Measurements from ENCODE around the gene RPL29.

RPL29 gene

DNA sequence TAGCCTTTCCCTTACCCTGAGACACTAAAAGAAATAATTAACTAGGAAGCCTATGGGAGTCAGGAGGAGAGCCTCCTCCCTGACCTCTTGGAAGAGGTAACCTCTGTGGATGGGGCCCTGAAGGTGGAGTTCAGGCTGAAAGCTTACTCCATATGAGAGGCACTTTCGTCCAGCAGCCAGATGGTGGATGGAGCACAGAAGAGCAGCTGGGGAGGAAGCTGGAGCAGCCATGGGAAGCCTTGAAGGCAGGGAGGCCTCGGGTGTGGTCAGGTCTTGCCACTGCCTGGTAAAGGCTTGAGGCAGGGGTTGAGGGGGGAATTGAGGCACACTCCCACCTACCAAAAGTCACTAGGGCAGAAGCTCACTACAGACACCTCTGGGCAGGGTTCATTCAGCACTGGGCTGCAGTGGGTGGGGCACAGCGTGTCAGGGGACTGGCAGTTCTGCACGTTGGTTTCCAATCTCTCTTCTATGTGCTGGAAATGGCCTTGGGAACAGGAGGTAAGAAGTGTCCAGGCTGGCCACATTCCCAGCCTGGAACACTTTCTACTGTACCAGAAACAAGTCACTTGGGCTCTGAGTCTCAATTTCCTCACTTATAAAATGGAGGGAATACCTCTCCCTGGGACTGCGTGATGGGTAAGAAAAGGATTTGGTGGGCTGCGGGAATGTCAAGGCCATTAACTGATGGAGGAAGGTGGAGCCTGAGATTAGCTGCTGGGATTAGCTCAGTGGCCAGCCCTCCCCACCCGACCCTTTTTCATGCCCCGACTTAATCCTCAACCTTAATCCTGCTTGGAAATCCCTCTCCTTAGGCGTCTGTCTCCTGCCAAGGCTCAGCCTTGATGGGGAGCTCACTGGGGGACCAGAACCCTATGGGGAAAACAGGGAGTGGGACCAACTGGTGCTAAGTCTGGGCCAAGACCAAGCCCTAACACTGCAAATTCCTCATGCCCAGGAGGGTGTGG lies 33.8 kb downstream of the RPL29 start:
- no peak for DNase-seq

DNA sequence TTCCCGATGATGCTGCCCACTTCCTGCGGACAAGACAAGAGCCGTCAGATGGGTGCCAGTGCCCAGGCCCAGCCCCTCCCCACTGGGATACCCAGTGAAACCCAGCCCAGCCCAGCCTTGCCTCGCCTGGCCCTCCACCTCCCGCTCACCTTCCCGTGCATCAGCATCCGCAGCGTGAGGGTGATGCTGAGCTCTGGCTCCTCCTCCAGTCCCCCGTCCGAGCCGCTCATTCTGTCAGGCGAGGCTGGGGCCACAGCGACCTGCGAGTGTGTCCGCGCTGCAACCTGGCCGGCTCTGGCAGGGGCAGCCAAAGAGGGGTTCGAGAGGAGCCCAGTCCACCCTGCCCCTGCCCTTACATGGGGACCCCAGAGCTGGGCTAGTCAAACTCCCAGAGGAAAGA lies 34.7 kb downstream of the RPL29 start:
- no peak for DNase-seq

DNA sequence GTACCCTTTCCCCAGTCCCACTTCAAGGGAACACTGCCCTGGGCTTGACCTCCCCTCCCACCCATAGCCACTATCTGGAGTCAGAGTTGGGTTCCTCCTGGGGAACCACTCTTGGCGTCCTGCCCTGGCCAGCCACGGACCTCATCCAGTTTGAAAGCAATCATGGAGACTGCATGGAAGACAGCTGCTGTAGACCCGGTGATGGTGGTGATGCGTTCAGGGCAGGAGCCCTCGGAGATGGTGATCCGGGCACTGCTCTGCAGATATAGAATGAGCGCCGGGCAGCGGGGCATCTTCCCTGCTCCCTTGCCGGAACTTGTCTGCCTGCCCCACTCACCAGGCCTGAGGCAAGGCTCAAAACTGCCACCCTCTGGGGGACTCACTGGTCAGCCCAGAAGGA lies 35.3 kb downstream of the RPL29 start:
- no peak for DNase-seq

DNA sequence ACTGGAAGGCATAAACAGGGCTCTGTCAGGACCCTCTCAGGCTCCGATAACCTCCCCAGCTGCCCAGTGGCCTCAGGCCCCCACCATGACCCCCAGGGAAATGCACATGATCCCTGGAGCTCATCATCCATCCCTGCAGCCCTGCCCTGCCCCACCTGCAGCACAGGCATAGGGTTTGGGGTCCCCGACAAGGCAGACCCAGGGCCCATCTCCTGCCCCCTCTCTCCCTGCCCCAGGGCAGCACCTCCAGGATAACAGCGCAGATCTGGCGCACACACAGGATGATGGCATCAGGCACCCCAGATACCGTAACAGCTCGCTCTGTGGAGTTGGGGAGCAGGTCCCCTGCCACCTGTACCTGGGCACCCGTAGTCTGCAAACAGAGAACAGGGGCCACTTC lies 36.0 kb downstream of the RPL29 start:
- no peak for DNase-seq

DNA sequence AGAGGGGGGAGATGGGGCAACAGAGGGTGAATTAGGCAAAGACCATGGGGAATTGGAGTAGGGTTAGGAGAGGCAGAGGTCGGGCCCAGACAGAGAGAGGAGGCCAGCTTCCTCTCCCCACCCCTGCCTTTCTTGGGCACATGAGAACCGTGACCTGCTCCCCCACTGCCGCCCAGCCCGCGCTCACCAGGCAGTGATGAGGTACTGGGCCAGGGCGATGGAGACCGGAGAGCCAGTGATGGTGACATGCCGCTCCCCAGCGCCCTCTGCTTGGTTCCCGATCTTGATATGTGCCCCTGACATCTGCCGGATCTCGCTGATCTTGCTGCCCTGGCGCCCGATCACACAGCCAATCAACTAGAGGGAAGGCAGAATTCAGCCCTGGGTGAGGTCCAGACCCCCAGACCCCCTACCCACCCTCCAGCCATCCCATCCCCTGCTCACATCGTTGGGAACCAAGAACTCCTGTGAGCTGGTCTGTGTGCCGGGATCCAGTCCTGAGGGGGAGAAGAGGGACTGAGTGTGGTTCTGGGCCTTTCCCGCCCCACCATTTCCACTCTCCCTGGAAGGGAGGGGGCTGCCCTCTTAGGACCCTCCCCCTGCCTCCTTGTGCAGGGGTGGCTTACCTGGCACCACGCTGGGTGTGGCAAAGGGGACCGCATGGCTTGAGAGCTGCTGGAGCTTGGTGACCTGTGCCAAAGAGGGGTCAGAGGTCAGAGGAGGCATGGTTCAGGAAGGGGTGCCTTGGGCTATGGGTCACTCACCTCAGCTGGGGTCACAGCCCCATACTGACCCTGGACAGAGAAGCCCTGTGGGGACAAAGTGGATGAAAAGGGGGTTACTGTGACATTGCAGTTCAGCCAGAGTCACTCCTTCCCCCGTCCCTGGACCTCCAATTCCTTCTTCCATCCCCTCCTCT lies 36.8 kb downstream of the RPL29 start:
- DNase-seq = no peak

DNA sequence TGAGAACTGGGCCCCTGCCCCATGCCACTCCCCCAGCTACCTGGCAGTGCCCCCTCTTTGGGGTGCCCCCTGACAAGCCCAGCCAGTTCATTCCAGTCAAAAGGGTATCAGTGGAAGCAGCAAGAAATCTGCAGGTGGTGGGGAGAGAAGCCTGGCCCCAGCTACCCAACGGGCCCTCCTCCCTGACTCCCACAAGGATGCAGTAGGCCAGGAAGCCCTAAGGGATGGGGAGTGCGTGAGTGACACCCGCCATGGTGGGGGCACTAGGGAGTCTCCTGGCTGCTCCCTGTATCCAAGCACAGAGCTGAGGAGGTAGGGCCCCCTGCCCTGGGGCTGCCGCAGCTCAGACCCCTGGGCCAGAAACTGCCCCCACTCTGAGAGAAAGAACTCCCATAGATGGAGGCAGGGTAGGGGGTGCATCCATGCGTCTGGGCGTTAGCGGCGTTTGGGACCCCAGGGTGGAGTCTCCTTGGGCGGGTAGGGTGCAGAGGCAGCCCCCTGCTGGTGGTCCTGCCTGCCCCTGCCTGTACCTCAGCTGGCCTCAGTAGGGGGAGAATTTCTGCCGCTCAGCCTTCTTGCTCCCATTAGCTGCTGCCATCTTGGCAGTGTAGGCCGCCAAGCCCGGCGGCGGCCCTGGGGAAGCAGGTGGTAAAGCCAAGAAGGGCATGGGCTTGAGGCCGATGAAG lies 38.0 kb downstream of the RPL29 start:
- no peak for DNase-seq

DNA sequence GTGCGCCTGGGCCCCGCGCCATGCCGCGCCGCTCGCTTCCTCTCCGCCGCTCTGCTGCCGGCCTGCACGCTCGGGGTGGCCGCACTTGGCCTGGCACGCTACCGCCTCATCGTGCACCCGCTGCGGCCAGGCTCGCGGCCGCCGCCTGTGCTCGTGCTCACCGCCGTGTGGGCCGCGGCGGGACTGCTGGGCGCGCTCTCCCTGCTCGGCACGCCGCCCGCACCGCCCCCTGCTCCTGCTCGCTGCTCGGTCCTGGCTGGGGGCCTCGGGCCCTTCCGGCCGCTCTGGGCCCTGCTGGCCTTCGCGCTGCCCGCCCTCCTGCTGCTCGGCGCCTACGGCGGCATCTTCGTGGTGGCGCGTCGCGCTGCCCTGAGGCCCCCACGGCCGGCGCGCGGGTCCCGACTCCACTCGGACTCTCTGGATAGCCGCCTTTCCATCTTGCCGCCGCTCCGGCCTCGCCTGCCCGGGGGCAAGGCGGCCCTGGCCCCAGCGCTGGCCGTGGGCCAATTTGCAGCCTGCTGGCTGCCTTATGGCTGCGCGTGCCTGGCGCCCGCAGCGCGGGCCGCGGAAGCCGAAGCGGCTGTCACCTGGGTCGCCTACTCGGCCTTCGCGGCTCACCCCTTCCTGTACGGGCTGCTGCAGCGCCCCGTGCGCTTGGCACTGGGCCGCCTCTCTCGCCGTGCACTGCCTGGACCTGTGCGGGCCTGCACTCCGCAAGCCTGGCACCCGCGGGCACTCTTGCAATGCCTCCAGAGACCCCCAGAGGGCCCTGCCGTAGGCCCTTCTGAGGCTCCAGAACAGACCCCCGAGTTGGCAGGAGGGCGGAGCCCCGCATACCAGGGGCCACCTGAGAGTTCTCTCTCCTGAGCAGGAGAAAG lies 39.6 kb downstream of the RPL29 start:
- peak; percentile 38 for DNase-seq

DNA sequence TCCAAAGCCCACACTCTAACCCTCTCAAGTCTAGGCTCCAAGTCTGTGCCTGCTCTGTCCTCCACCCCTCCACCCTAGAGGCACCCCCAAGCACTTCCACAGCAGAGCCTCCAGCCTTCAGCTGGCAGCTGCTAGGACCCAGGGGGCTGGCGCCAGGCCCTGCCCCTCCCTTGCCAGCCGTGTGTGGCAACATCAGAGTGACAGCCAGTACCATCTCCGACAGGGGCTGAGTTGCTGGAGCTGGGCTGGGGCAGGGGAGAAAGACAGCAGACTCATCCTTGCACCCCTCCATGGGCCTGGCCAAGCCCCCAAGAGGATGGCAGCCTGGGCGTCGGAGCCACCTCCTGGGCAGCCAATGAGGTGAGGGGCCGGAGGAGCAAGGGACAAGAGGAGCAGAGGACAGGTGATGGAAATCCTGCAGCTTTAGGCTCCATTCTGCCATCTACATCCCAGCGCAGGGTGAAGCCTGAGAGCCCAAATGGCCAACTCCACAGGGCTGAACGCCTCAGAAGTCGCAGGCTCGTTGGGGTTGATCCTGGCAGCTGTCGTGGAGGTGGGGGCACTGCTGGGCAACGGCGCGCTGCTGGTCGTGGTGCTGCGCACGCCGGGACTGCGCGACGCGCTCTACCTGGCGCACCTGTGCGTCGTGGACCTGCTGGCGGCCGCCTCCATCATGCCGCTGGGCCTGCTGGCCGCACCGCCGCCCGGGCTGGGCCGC lies 40.4 kb downstream of the RPL29 start, which contains the start of gene GPR62:
GPR62 (plus strand) TSS at position 207 of the 718 bp plus-strand sequence; CDS start at position 479, 272 bp downstream.
- no peak for DNase-seq

DNA sequence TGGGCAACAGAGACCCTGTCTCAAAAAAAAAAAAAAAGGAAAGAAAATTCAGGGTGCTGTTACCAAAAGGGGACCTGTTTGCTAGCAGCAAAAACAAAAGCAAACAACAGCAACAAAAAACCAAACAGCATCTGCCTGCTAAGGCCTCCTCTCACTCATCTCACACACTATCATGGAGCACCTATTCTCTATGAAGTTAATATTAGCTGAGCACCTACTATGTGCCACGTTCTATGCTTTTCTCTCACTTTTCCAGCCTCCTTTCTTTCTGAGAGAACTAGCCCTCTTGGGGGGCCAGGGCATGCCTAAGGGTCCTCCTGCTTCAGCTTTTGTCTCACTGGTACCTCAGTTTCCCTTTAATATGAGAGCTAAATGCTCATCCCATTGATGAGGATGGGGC lies 41.0 kb downstream of the RPL29 start:
- DNase-seq = no peak

DNA sequence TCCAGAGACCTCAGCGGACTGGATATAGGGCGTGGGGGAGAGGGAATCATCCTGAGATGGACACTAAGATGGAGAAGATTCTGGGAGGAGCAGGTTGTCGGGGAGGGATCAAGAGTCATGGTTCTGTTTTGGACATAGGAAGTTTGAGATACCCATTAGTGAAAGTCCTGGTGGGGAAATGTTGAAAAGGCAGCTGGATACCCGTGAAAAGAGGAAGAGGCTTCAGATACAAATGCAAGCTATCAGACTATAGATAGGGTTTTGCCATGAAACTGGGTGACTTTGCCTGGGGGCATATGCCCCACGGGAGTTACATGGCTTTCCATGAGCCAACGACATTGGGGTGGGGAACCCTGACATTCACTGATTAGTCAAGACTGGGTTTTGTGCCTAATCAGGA lies 41.6 kb downstream of the RPL29 start:
- no peak for DNase-seq

DNA sequence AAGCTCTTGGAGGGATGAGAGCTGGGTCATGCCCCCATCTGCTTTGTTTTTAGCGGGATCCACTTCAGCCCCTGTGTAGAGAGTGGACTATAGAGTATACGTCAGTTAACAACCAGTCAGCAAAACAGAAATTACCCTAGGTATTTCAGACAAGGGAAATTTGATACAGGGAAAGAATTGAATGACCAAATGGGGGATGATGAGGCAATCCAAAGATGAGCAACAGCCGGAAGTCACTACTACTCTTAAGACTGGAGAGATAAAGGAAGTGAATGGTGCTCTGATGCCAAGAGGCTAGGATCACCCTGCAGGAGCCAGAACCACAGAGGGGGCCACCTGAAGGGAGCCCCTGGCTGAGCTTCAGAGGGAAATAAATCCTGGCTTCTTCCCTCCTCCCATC lies 42.2 kb downstream of the RPL29 start:
- DNase-seq = no peak

DNA sequence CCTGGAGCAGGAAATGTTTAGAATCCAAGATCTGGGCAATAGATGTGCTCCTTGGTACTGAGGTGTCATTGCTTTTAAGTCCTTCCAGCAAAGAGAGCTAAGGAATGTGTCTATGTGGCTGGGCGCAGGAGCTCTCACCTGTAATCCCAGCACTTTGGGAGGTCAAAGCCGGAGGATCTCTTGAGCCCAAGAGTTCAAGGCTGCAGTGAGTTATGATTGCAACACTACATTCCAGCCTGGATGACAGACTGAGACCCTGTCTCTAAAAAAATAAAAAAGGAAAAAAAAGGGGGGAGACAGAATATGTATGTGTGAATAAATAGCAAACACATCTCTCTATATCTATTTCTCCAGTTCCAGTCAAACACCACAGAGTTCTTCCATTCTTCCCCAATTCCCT lies 44.8 kb downstream of the RPL29 start:
- DNase-seq = no peak

DNA sequence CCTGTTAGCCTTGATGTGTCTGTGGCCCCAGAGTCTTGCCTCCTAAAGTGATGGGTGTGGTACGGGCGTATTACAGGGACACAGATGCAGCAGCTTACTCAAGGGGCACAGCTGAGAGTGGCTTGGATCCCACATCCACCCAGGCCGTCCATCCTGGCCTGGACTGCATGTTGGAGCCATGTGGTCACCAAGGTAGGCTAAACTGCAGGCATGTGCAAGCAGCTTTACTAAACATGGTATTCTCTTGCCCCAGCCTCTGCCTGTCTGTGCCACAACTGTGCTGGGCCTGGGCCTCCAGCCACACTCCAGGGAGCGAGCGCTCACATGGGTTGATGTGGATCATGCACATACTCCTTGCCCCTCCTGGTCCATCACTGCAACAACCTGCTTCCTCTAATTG lies 46.6 kb downstream of the RPL29 start:
- DNase-seq = no peak

DNA sequence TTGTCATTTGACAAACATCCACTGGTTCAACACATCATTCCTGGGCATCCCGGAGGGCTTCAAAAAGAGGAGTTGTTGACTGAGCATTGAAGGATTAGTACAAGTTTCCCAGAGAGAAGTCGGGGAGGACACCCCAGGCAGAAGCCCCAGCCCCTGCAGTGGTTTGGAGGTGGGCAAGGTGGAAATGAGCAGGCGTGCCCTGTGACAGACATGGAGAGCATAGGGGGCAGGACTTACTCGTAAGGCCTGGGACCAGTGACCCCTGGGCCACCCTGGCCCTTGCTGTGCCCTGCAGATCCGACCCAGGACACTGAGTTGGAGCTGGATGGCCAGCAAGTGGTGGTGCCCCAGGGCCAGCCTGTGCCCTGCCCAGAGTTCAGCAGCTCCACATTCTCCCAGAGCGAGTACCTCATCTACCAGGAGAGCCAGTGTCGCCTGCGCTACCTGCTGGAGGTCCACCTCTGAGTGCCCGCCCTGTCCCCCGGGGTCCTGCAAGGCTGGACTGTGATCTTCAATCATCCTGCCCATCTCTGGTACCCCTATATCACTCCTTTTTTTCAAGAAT lies 47.6 kb downstream of the RPL29 start:
- no peak for DNase-seq

DNA sequence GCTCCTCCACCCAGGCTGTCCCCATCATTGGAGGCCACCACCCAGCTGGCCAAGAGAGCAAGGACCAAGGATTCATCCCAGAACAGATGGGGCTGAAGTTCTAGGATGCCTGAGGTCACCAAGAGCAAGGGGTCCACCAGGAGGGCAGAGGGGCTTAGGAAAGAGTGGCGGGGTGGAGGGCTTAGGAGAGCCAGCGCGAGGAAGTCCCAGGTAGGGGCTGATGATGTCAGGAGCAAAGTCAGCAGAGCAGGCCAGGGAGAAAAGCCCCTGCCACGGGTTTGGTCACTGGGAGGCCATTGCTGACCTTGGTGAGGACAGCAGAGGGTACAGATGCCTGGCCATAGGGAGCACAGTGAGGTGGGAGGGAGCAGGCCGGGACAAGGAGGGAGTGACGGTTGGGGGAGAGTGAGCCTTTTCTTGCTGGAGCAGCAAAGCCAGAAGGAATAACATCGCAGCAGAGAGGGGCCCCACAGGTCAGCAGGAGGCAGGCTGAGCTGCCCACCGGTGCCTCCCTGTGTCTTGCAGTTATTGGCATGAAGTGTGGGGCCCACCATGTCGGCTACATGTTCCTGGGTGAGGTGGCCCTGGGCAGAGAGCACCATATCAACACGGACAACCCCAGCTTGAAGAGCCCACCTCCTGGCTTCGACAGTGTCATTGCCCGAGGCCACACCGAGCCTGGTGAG lies 48.3 kb downstream of the RPL29 start:
- no peak for DNase-seq

DNA sequence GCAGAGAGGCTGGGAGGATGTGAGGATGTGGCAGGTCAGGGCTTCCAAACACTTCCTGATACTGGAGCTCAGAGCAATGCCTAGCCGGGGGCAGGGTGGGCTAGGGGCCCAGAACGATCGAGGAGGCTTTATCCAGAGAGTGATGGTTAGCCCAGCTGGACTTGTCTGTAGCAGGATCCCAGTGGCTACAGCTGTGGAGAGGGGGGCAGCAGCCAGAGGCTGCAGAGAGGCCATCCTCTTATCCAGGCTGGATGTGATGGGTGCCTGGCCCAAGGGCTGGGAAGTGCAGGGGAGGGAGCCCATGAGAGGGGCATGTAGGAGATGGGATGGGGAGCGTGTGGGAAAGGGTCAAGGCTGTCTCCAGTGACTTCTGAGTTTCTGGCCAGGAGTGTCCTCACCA lies 48.9 kb downstream of the RPL29 start:
- no peak for DNase-seq

DNA sequence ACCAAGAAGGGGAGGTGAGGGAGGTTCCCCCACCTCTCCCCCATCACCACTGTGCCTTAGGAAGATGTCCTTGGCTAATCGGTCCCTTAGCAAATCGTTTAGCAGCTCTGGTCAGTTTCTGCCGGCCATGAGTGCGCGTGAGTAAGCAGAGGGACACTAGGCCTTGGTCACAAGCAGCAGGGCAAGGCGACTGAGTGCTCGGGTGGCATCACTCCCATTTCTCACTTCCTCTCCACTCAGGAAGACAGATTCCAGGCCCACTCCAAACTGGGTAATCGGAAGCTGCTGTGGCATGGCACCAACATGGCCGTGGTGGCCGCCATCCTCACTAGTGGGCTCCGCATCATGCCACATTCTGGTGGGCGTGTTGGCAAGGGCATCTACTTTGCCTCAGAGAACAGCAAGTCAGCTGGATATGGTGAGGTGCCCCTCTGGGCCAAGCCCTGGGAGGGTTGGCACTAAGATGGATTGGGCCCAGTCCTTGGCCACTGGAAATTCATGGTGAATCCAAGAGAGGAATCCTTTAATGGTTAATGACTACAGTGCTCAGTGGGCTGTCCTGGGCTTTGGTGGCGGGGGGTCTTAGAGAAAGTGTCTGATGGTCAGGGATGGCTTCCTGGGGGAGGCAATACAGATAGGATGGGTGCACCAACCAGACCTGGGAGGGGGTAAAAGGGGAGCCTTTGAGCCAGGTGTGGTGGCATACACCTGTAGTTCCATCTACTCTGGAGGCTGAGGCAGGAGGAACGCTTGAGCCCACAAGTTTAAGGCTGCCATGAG lies 49.6 kb downstream of the RPL29 start:
- no peak for DNase-seq

DNA sequence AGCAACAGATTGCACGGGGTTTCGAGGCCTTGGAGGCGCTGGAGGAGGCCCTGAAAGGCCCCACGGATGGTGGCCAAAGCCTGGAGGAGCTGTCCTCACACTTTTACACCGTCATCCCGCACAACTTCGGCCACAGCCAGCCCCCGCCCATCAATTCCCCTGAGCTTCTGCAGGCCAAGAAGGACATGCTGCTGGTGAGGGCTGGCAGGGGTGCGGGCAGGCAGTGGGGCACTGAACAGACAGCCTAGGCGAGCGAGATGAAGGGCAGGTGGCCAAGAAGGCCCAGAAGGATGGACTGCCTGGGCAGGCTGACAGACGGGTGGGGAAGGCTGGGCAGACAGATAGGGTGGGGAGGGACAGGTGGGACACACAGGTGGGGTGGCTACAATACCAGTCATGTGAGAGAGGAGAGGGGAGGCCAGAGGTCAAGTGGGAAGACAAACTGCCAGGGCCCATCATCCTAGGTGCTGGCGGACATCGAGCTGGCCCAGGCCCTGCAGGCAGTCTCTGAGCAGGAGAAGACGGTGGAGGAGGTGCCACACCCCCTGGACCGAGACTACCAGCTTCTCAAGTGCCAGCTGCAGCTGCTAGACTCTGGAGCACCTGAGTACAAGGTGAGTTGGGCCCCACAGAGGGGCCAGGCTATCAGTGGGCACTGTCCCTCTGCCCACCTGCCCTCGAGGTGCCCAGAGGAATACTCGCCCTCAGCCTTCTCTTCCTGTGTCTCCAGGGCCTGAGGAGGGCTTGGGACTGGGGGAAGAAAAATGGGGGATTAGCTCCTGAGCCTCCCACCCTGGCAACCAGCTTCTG lies 50.5 kb downstream of the RPL29 start:
- no peak for DNase-seq
